ENCODE measurements around the gene MAEL.

GRCh38 chr1:166988974-166989515 lies at the start of gene MAEL:
- no peak for TF ChIP-seq CTCF (IDR thresholded peaks at IDR 0.05)
- TF ChIP-seq POLR2A (IDR thresholded peaks at IDR 0.05), result no peak
